A549 (cell line): Measurements from ENCODE around the gene RNASEH2C. TPM values are rescaled to one million over a fixed set of nuclear protein-coding genes. Genes with fewer than 3 reads are reported as not detected.

ENCODE experiments used
- ATAC-seq, 2 experiments: fragments of 200-7000 bp in 1 of 2; fragments of >200 bp in 1 of 2; cut with Nextera tagmentation in 1 of 2; cut with Tn5 transposase in 1 of 2; 3 replicates each; pipeline versions ENCODE4 v1.8.0 to v1.9.1; 2018 to 2020; ENCODE audit warnings: mild to moderate bottlenecking in 1 of 2, moderate library complexity in 1 of 2
- CTCF ChIA-PET: fragments of 300-600 bp; sonication (Branson Sonifier 250); formaldehyde crosslinking; extraction: SDS; loops from one replicate; lab custom pipeline; 2021; ENCODE audit warnings: antibody characterized with exemption, inconsistent platforms; lab: Yijun Ruan, JAX
- POLR2A ChIA-PET: fragments of 350-600 bp; formaldehyde crosslinking; extraction: SDS; loops from one replicate; lab custom pipeline; 2021; ENCODE audit warnings: antibody characterized with exemption, inconsistent platforms; lab: Yijun Ruan, JAX
- DNase-seq, 2 experiments: peaks; one replicate each; pipeline versions ENCODE4 v3.0.0 to v3.0.0-alpha.2; 2011 to 2016; ENCODE audit warnings: low read depth in 1 of 2, low spot score in 1 of 2
- FAIRE-seq: peaks from 2 replicates; lab custom pipeline; 2011; peaks lifted over from hg19 to GRCh38; lab: Jason Lieb, UNC
- H3K27ac ChIP-seq, 2 experiments: fragments of >200 bp; sonication (Bioruptor Twin); formaldehyde crosslinking; 3 replicates each; pipeline ENCODE4 v1.5.1; 2016 to 2017
- H3K4me1 ChIP-seq: fragments of >200 bp; sonication (Bioruptor Twin); formaldehyde crosslinking; 3 replicates; pipeline ENCODE4 v1.6.1; 2016
- H3K4me2 ChIP-seq: fragments of >200 bp; sonication (Bioruptor Twin); formaldehyde crosslinking; 3 replicates; pipeline ENCODE4 v1.6.1; 2016
- H3K4me3 ChIP-seq: fragments of >200 bp; sonication (Bioruptor Twin); formaldehyde crosslinking; 3 replicates; pipeline ENCODE4 v1.5.1; 2016
- H3K9me3 ChIP-seq: fragments of >200 bp; sonication (Bioruptor Twin); formaldehyde crosslinking; 3 replicates; pipeline ENCODE4 v1.6.1; 2016
- CBX8 ChIP-seq: fragments of 200-600 bp; sonication (generic); IDR thresholded peaks from 2 replicates; pipeline ENCODE4 v1.6.1; 2016
- EHMT2 ChIP-seq: fragments of 200-600 bp; sonication (generic); IDR thresholded peaks from 2 replicates; pipeline ENCODE4 v1.6.1; 2016; ENCODE audit warnings: antibody characterized with exemption, low read depth, mild to moderate bottlenecking, moderate library complexity
- FOSB ChIP-seq: fragments of 250-450 bp; sonication (Bioruptor Pico); IDR thresholded peaks from 2 replicates; pipeline ENCODE4 v1.5.0; 2020; ENCODE audit warnings: mild to moderate bottlenecking, moderate library complexity
- HEYL ChIP-seq: fragments of 250-450 bp; sonication (Bioruptor Pico); IDR thresholded peaks from 2 replicates; pipeline ENCODE4 v1.8.0; 2021; ENCODE audit warnings: mild to moderate bottlenecking, moderate library complexity
- HOXB13 ChIP-seq: fragments of 250-450 bp; sonication (Bioruptor Pico); IDR thresholded peaks from 2 replicates; pipeline ENCODE4 v1.5.0; 2020; ENCODE audit warnings: low read depth, mild to moderate bottlenecking, moderate library complexity
- JUN ChIP-seq, 2 experiments: fragments of >200 bp; sonication (Bioruptor Twin); formaldehyde crosslinking; IDR thresholded peaks; 2 replicates in 1 of 2; 3 replicates in 1 of 2; pipeline ENCODE4 v1.6.1; 2016 to 2017
- JUNB ChIP-seq: fragments of >200 bp; sonication (Bioruptor Twin); formaldehyde crosslinking; IDR thresholded peaks from 2 replicates; pipeline ENCODE4 v1.6.1; 2016
- NR3C1 ChIP-seq: fragments of >200 bp; sonication (Bioruptor Twin); formaldehyde crosslinking; IDR thresholded peaks from 3 replicates; pipeline ENCODE4 v1.6.1; 2017
- PHF8 ChIP-seq: fragments of 200-600 bp; sonication (generic); IDR thresholded peaks from 2 replicates; pipeline ENCODE4 v1.6.1; 2016; ENCODE audit warnings: low read depth, mild to moderate bottlenecking, antibody characterized with exemption, moderate library complexity, borderline replicate concordance
- RAD21 ChIP-seq, 2 experiments: fragments of >200 bp in 1 of 2; sonication (Bioruptor Twin) in 1 of 2; formaldehyde crosslinking in 1 of 2; IDR thresholded peaks in 1 of 2; conservative IDR thresholded peaks in 1 of 2; 2 replicates in 1 of 2; 3 replicates in 1 of 2; pipeline ENCODE4 v1.6.1; 2012 to 2018; ENCODE audit warnings: inconsistent platforms in 1 of 2
- SREBF2 ChIP-seq: fragments of 450-650 bp; IDR thresholded peaks from 2 replicates; pipeline ENCODE4 v1.6.1; 2014; ENCODE audit warnings: mild to moderate bottlenecking, moderate library complexity
- WGBS: methylation state at CpG from one replicate; pipeline ENCODE4 v1.1.6; 2017; ENCODE audit errors: missing lambda C conversion rate; 5-methylcytosine and 5-hydroxymethylcytosine counted together
- polyA plus RNA-seq, 4 experiments: library from polyadenylated mRNA; depleted of rRNA in 3 of 4; stranded (reverse); fragments of >200 nt; fragmentation: RNase III in 1 of 4; extraction: RNeasy Plus Mini Kit Qiagen cat#74134 plus additional on column Dnase treatment in 1 of 4; gene quantifications; 2 replicates in 3 of 4; 3 replicates in 1 of 4; pipeline ENCODE4 v1.2.3, GENCODE V29; 2011 to 2017
- TF ChIP-seq, protein P1 (sequence below): IDR thresholded peaks from 2 replicates; pipeline ENCODE4 v1.6.1; 2012; ENCODE audit warnings: low read depth, borderline replicate concordance
- TF ChIP-seq, protein P2 (sequence below): fragments of >200 bp; sonication (Bioruptor Twin); formaldehyde crosslinking; IDR thresholded peaks from 3 replicates; pipeline ENCODE4 v1.5.1; 2016
- TF ChIP-seq, protein P3 (sequence below): fragments of 200-600 bp; sonication (generic); IDR thresholded peaks from 2 replicates; pipeline ENCODE4 v1.6.1; 2016; ENCODE audit warnings: antibody characterized with exemption, mild to moderate bottlenecking, moderate library complexity
- TF ChIP-seq, protein P4 (sequence below): fragments of >200 bp; sonication (Bioruptor Twin); formaldehyde crosslinking; IDR thresholded peaks from 2 replicates; pipeline ENCODE4 v1.6.1; 2016

The RNASEH2C gene
- polyA plus RNA-seq, 2 of the 4 experiments (the other 2 are of a cell fraction), result 15.1 to 36.9 TPM

DNA sequence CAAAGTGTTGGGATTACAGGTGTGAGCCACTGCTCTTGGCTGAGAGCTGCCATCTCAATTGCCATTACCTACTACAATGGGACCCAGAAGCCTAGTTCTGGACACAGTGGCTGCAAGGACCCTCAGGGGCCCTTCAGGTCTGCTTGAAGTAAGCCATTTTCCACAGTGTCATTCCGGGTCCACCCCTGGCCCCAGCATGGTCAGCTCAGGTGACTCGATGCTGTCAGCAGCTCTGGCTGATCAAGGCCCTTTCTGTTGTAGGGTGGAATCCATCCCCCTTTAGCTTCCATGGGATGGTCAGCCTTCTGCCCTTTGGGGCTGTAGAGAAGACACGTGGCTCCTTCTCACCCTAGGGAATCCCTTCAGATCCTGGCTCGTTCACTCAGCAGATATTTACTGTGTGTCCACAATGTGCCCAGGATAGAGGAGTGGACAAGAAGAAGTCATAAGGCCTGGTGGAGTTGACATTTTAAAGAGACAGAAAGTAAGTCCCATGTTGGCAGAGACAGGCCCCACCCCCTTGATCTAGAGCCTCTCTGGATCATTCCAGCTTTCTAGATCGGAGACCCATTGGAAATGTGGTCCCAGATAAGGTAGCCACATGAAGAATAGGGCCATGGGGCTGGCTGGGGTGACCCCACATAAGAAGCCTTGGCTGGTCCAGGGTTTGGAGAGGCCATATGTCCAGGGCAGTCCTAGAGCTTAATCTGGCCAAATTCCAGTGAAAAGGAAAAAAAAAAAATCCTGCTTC is 23.6 kb downstream of the RNASEH2C start:
- TF ChIP-seq SREBF2 (no peak), NR3C1 (no peak), PHF8 (no peak), JUN (IDR thresholded peaks at IDR 0.05) (no peak), FOSB (CRISPR knock-in tag) (no peak), JUNB (no peak), HEYL (no peak), EHMT2 (no peak), HOXB13 (CRISPR knock-in tag) (no peak), RAD21 (conservative IDR thresholded peaks at IDR 0.05 in 1 of 2, IDR thresholded peaks at IDR 0.05 in 1 of 2) (no peak)
- TF ChIP-seq, protein P1, sequence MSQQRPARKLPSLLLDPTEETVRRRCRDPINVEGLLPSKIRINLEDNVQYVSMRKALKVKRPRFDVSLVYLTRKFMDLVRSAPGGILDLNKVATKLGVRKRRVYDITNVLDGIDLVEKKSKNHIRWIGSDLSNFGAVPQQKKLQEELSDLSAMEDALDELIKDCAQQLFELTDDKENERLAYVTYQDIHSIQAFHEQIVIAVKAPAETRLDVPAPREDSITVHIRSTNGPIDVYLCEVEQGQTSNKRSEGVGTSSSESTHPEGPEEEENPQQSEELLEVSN, result no peak
- TF ChIP-seq, protein P2, sequence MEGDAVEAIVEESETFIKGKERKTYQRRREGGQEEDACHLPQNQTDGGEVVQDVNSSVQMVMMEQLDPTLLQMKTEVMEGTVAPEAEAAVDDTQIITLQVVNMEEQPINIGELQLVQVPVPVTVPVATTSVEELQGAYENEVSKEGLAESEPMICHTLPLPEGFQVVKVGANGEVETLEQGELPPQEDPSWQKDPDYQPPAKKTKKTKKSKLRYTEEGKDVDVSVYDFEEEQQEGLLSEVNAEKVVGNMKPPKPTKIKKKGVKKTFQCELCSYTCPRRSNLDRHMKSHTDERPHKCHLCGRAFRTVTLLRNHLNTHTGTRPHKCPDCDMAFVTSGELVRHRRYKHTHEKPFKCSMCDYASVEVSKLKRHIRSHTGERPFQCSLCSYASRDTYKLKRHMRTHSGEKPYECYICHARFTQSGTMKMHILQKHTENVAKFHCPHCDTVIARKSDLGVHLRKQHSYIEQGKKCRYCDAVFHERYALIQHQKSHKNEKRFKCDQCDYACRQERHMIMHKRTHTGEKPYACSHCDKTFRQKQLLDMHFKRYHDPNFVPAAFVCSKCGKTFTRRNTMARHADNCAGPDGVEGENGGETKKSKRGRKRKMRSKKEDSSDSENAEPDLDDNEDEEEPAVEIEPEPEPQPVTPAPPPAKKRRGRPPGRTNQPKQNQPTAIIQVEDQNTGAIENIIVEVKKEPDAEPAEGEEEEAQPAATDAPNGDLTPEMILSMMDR, result no peak
- TF ChIP-seq, protein P3, sequence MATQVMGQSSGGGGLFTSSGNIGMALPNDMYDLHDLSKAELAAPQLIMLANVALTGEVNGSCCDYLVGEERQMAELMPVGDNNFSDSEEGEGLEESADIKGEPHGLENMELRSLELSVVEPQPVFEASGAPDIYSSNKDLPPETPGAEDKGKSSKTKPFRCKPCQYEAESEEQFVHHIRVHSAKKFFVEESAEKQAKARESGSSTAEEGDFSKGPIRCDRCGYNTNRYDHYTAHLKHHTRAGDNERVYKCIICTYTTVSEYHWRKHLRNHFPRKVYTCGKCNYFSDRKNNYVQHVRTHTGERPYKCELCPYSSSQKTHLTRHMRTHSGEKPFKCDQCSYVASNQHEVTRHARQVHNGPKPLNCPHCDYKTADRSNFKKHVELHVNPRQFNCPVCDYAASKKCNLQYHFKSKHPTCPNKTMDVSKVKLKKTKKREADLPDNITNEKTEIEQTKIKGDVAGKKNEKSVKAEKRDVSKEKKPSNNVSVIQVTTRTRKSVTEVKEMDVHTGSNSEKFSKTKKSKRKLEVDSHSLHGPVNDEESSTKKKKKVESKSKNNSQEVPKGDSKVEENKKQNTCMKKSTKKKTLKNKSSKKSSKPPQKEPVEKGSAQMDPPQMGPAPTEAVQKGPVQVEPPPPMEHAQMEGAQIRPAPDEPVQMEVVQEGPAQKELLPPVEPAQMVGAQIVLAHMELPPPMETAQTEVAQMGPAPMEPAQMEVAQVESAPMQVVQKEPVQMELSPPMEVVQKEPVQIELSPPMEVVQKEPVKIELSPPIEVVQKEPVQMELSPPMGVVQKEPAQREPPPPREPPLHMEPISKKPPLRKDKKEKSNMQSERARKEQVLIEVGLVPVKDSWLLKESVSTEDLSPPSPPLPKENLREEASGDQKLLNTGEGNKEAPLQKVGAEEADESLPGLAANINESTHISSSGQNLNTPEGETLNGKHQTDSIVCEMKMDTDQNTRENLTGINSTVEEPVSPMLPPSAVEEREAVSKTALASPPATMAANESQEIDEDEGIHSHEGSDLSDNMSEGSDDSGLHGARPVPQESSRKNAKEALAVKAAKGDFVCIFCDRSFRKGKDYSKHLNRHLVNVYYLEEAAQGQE, result no peak
- POLR2A ChIA-PET, result no interaction called here

DNA sequence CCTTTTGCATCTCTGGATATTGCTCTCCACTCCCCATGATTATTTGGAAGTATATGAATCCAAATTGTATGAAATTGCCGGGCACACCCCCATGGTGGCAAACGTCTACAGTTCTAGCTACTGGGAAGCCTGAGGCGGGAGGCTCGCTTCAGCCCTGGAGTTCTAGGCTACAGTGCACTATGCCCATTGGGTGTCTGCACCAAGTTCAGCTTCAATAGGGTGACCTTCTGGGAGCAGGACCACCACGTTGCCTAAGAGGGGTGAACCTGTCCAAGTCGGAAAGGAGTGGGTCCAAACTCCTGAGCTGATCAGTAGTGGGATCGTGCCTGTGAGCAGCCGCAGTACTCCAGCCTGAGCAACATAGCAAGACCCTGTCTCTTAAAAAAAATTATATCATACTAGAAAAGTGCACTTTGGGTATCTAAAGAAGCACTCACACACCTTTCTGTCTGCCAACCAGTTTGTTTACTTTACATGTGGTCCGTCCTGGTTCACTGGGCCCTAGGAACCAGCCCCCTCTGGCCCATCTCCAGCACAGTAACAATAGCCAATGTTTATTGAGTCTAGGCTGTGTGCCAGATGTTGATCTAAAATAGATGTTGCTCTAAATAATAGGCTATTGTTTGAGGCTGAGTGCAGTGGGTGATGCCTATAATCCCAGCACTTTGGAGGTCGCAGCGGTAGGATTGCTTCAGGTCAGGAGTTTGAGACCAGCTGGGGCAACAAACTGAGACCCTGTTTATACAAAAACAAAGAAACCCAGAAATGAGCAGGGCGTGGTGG is 24.9 kb downstream of the RNASEH2C start:
- CTCF ChIA-PET, result interaction anchor here (0.6 to 5.1 kb wide), 6 partner anchors 11 to 147 kb away, joined by 3 to 36 read pairs (median 4); no protein-coding TSS in a partner anchor

More for the DNA sequence above, 23.6 kb downstream of the RNASEH2C start:
- Histone ChIP-seq H3K4me1 (no peaks in the 10 kb centered on the region), H3K9me3 (no peaks in the 10 kb centered on the region), H3K27ac (no peak overlapping the region), H3K4me2 (no peak overlapping the region), H3K4me3 (no peak overlapping the region)
- no peak for FAIRE-seq
- CTCF ChIA-PET, result interaction anchor here (0.7 to 5.1 kb wide), 5 partner anchors 9 to 122 kb away, joined by 3 to 36 read pairs (median 5); no protein-coding TSS in a partner anchor
- 54% methylated on average over 5 of the region's 5 CpGs for WGBS
- no peak for DNase-seq
- no peak for ATAC-seq

More for the DNA sequence above, 24.9 kb downstream of the RNASEH2C start:
- Histone ChIP-seq H3K4me1 (no peaks in the 10 kb centered on the region), H3K4me3 (no peak overlapping the region), H3K9me3 (no peaks in the 10 kb centered on the region), H3K27ac (no peak overlapping the region), H3K4me2 (no peak overlapping the region)
- ATAC-seq (no peak), DNase-seq (no peak), FAIRE-seq (no peak)
- WGBS, result 60% methylated on average over 12 of the region's 12 CpGs
- POLR2A ChIA-PET, result no interaction called here
- no peak for TF ChIP-seq CBX8
- TF ChIP-seq, protein P4, sequence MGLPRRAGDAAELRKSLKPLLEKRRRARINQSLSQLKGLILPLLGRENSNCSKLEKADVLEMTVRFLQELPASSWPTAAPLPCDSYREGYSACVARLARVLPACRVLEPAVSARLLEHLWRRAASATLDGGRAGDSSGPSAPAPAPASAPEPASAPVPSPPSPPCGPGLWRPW, result no peak
